GM19455 (cell line): ENCODE data around the gene DUSP21.
"Not testable (repeated sequence)": the region's sequence is repeated elsewhere in the genome, so short reads cannot be mapped to it uniquely, and the experiment has no call there.

Source experiments
- ATAC-seq: cut with Tn5 transposase; IDR thresholded peaks from one replicate; pipeline ENCODE4 v1.9.1; 2021; ENCODE audit not compliant: unreplicated experiment

Gene DUSP21

GRCh38 chrX:44843753-44844152, at the start of gene DUSP21:
Gene DUSP21 (plus strand): TSS chrX:44844021. CDS start chrX:44844133, 112 bp downstream.
- no peak for ATAC-seq

GRCh38 chrX:44795945-44796450, 47.8 kb upstream of the DUSP21 start:
- no peak for ATAC-seq

- no peak for ATAC-seq
These were observed 41.2 kb upstream of the DUSP21 start for GRCh38 chrX:44802613-44803012.

GRCh38 chrX:44815681-44816080, 28.1 kb upstream of the DUSP21 start:
- no peak for ATAC-seq

- ATAC-seq = no peak
These were observed 27.5 kb upstream of the DUSP21 start for GRCh38 chrX:44816367-44816766.

- no peak for ATAC-seq
These were observed 26.8 kb upstream of the DUSP21 start for GRCh38 chrX:44817029-44817428.

GRCh38 chrX:44822601-44823000, 21.2 kb upstream of the DUSP21 start:
- no peak for ATAC-seq

GRCh38 chrX:44823193-44823592, 20.6 kb upstream of the DUSP21 start:
- ATAC-seq = not testable (repeated sequence)

- no peak for ATAC-seq
These were observed 15.7 kb upstream of the DUSP21 start for GRCh38 chrX:44828008-44828605.

- ATAC-seq = no peak
These were observed 14.0 kb upstream of the DUSP21 start for GRCh38 chrX:44829832-44830231.

- ATAC-seq = no peak
These were observed 1.1 kb upstream of the DUSP21 start for GRCh38 chrX:44842550-44843317.

GRCh38 chrX:44843318-44843702, 511 bp upstream of the DUSP21 start:
- ATAC-seq = no peak

- ATAC-seq = no peak
These were observed 383 bp downstream of the DUSP21 start for GRCh38 chrX:44844204-44844603.

GRCh38 chrX:44850891-44851290, 7.1 kb downstream of the DUSP21 start:
- not testable (repeated sequence) for ATAC-seq

- no peak for ATAC-seq
These were observed 27.4 kb downstream of the DUSP21 start for GRCh38 chrX:44871114-44871645.

GRCh38 chrX:44871931-44872820, 28.4 kb downstream of the DUSP21 start:
- ATAC-seq = peak; percentile 22

- ATAC-seq = peak; percentile 90
These were observed 29.1 kb downstream of the DUSP21 start, which contains the start of gene KDM6A for GRCh38 chrX:44872821-44873414. Gene KDM6A (plus strand): TSS chrX:44873188. CDS start chrX:44873552, 364 bp downstream.

GRCh38 chrX:44873415-44874276, 29.8 kb downstream of the DUSP21 start:
- ATAC-seq = no peak

- no peak for ATAC-seq
These were observed 30.8 kb downstream of the DUSP21 start for GRCh38 chrX:44874420-44875184.
